Activated B cell treated with CpG ODN at 0.5 μM for 24 hours (primary cell): ENCODE measurements around the gene M6PR. TPM values are rescaled to one million over a fixed set of nuclear protein-coding genes. Genes with fewer than 3 reads are reported as not detected.

ENCODE experiments used
- ATAC-seq: fragments of 200-7000 bp; cut with Tn5 transposase; one replicate; pipeline ENCODE4 v1.10.0; 2021; ENCODE audit warnings: low read depth, mild to moderate bottlenecking, moderate library complexity
- CTCF ChIA-PET: fragments of 350-600 bp; sonication (Branson Sonifier 250); formaldehyde crosslinking; loops from one replicate; lab custom pipeline; 2021; ENCODE audit warnings: antibody characterized with exemption; lab: Charles Lee
- POLR2A ChIA-PET: fragments of 350-600 bp; sonication (Branson Sonifier 250); formaldehyde crosslinking; loops from one replicate; lab custom pipeline; 2021; ENCODE audit warnings: antibody characterized with exemption; lab: Charles Lee
- DNase-seq: peaks from one replicate; pipeline ENCODE4 v3.0.0; 2022
- H3K27ac Mint-ChIP-seq: one replicate; pipeline ENCODE4 v1.8.0; 2020; ENCODE audit warnings: mixed read lengths
- H3K27me3 Mint-ChIP-seq: one replicate; pipeline ENCODE4 v1.8.0; 2021; ENCODE audit warnings: mixed read lengths
- H3K36me3 Mint-ChIP-seq: one replicate; pipeline ENCODE4 v1.8.0; 2021; ENCODE audit warnings: low read depth, mixed read lengths
- H3K4me1 Mint-ChIP-seq: one replicate; pipeline ENCODE4 v1.8.0; 2021; ENCODE audit warnings: mixed read lengths
- H3K4me3 Mint-ChIP-seq: one replicate; pipeline ENCODE4 v1.8.0; 2020; ENCODE audit warnings: mild to moderate bottlenecking, mixed read lengths
- H3K9me3 Mint-ChIP-seq: one replicate; pipeline ENCODE4 v1.8.0; 2020; ENCODE audit warnings: mixed read lengths
- CTCF ChIP-seq: fragments of 200-600 bp; IDR thresholded peaks from one replicate; pipeline ENCODE4 v1.8.0; 2022; ENCODE audit warnings: antibody characterized with exemption, mild to moderate bottlenecking
- intact Hi-C: fragments of 100-400 bp; cut with micrococcal nuclease; formaldehyde crosslinking; loops from one replicate; pipeline ENCODE4 v1.15.1; 2024
- total RNA-seq: library from RNA; stranded (reverse); gene quantifications from 2 replicates; pipeline ENCODE4 v1.2.3, GENCODE V29; 2022

M6PR gene
- total RNA-seq, 1 donor from 2014 or later = 229 TPM

DNA sequence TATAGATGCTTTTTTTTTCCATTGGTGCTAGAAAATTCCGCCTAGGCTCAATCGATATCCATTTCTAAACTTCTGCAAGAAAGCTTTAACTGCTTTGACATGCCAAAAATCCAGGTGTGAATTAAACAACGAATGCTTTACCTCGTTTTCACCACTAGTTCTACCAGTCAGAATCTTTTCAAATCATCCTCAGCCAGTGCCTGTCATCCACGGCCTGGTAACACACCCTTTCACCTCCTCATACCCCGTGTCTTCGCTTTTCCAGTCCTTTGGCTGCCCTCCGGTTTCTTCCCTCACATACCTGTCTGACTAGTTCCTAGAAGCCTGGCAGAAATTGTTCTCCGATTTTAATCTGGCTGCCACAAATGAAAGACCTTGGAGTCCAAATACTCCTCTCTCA is 36.5 kb downstream of the M6PR start:
- Mint-ChIP-seq H3K27ac (peak overlapping the region; percentile 91), H3K4me3 (peak overlapping the region; percentile 68), H3K27me3 (no peaks in the 10 kb centered on the region), H3K9me3 (no peaks in the 10 kb centered on the region), H3K36me3 (no peaks in the 10 kb centered on the region), H3K4me1 (peaks cover 25% of the 10 kb centered on the region)
- no peak for ATAC-seq
- ChIA-PET CTCF (interaction anchor here (1.3 kb wide), 1 partner anchor 35 kb away, joined by 3 read pairs; no protein-coding TSS in a partner anchor), POLR2A (interaction anchor here (0.7 kb wide), 1 partner anchor 37 kb away, joined by 7 read pairs; the partner anchor contains the start of gene M6PR)
- TF ChIP-seq CTCF = no peak
- intact Hi-C loops = loop anchor here (1.0 kb wide), 1 partner anchor 216 kb away; the partner anchor contains the start of gene RIMKLB
- DNase-seq = no peak

DNA sequence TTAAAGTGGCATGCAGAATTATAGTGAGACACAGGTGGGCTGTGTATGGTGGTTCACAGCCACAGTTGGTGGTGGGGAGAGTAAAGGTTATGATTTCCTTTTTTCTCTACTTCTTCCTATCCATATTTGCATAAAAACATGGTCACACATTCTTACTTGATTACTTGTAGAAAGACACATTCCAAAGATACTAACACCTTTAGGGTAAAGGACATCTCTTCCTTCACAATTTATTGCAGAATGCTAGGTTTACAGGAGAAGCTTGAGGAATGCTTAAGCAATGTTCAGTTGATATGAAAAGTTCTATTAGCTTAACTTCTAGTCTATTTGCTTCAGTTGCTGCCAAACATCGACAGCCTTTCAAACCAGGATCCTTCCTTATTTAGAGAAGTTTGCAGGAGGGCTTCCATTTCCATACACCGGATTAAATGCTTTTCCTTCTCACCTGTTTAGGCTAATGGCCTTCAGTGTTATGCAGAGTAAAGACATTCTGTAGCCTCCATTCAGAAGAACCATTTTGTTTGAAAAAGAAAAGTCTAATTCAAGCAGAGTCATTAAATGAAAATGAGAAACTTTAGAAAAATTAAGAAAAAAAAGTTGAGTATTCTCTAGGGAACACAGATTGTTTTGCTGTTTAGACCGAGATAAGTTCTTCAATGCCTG is 37.7 kb downstream of the M6PR start:
- Mint-ChIP-seq H3K27ac (no peak overlapping the region), H3K4me3 (no peak overlapping the region), H3K27me3 (no peaks in the 10 kb centered on the region), H3K9me3 (no peaks in the 10 kb centered on the region), H3K36me3 (no peaks in the 10 kb centered on the region), H3K4me1 (peaks cover 25% of the 10 kb centered on the region)
- ATAC-seq (no peak), DNase-seq (no peak)
- no peak for TF ChIP-seq CTCF
- ChIA-PET POLR2A (no interaction called here), CTCF (interaction anchor here (1.2 to 1.3 kb wide), 2 partner anchors 22 to 36 kb away, joined by 3 to 4 read pairs; no protein-coding TSS in a partner anchor)
- intact Hi-C loops = no loop called here

DNA sequence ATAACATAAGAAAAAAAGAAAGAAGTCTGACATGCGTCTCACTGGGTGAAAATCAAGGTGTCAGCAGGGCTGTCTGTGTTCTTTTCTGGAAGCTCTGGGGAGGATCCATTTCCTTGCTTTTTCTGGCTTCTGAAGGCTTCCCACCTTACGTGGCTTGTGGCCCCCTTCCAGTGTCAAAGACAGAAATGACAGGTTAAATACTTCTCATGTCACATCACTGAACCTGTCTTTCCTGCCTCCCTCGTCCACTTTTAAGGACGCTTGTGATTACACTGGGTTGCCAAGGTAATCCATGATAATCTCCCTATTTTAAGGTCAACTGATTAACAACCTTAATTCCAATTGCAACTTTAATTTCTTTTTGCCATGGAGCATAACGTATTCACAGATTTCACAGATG is 39.7 kb downstream of the M6PR start:
- Mint-ChIP-seq H3K9me3 (no peaks in the 10 kb centered on the region), H3K4me3 (no peak overlapping the region), H3K27ac (no peak overlapping the region), H3K36me3 (no peaks in the 10 kb centered on the region), H3K4me1 (peaks cover 42% of the 10 kb centered on the region), H3K27me3 (no peaks in the 10 kb centered on the region)
- CTCF ChIA-PET = no interaction called here
- POLR2A ChIA-PET = no interaction called here
- intact Hi-C loops = no loop called here
- DNase-seq (no peak), ATAC-seq (no peak)
- no peak for TF ChIP-seq CTCF

GRCh38 chr12:8907513-8907912 is 41.9 kb downstream of the M6PR start:
- TF ChIP-seq CTCF = no peak
- H3K4me3 Mint-ChIP-seq = no peak overlapping the region
- no peaks in the 10 kb centered on the region for H3K27me3 Mint-ChIP-seq
- intact Hi-C loops = no loop called here
- peaks cover 47% of the 10 kb centered on the region for H3K4me1 Mint-ChIP-seq
- ChIA-PET POLR2A (no interaction called here), CTCF (no interaction called here)
- H3K36me3 Mint-ChIP-seq = peaks cover 3% of the 10 kb centered on the region
- H3K9me3 Mint-ChIP-seq = peaks cover 7% of the 10 kb centered on the region
- no peak overlapping the region for H3K27ac Mint-ChIP-seq
- DNase-seq (no peak), ATAC-seq (no peak)

DNA sequence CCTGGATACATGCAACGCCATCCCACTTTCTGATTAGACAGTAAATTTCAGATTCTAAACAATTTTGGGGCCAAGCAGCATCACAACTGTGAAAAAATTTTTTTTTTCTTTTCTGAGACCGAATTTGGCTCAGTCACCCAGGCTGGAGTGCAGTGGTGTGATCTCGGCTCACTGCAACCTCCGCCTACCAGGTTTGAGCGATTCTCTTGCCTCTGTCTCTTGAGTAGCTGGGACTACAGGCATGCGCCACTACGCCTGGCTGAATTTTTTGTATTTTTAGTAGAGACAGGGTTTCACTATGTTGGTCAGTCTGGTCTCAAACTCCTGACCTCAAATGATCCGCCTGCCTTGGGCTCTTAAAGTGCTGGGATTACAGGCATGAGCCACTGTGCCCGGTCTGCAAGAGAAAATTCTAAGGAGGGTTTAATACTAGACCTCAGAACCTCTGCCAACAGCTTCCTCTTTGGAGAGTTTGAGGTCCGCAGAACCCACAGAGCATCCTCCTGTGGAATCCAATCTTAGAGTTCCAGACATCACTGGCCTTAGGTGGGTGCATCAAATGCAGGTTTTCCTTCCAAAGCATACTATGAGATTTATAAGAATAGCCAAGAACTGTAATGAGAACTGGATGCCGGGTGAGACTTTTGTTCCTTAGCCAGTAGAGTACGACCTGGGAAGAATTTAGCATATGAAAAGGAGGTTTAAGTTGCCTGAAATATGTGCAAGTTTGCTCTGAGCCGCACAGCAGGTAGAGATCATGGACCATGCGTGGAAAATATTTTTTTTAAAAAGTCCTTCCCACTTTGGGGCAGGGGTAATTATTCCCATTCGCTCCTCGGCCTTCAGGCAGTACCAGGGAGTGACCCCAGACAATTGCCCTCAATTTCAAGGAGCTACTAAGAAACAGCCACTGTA is 42.9 kb downstream of the M6PR start:
- DNase-seq (no peak), ATAC-seq (no peak)
- H3K4me1 Mint-ChIP-seq = peaks cover 41% of the 10 kb centered on the region
- CTCF ChIA-PET = no interaction called here
- intact Hi-C loops = no loop called here
- POLR2A ChIA-PET = no interaction called here
- H3K36me3 Mint-ChIP-seq = peaks cover 3% of the 10 kb centered on the region
- H3K27ac Mint-ChIP-seq = no peak overlapping the region
- H3K4me3 Mint-ChIP-seq = no peak overlapping the region
- peaks cover 8% of the 10 kb centered on the region for H3K9me3 Mint-ChIP-seq
- H3K27me3 Mint-ChIP-seq = no peaks in the 10 kb centered on the region
- TF ChIP-seq CTCF = no peak
